Gastrocnemius medialis (tissue), 4 donors: ENCODE measurements around the gene PRKCE.
"Not testable (repeated sequence)": the region's sequence is repeated elsewhere in the genome, so short reads cannot be mapped to it uniquely, and the experiment has no call there.

ENCODE experiments used
- CTCF ChIP-seq, 5 experiments: fragments of 450-650 bp in 3 of 5; fragments of 200-600 bp in 2 of 5; sonication (generic) in 2 of 5; IDR thresholded peaks in 4 of 5; conservative IDR thresholded peaks in 1 of 5; 1 replicate in 4 of 5; 2 replicates in 1 of 5; pipeline ENCODE4 v1.5.1; 2016 to 2019; ENCODE audit warnings: antibody characterized with exemption in 5 of 5, mild to moderate bottlenecking in 3 of 5, moderate library complexity in 3 of 5
- POLR2A ChIP-seq, 2 donors: fragments of 450-650 bp; IDR thresholded peaks; one replicate each; pipeline ENCODE4 v1.6.1; 2017; ENCODE audit warnings: antibody characterized with exemption in 2 of 2, mild to moderate bottlenecking in 2 of 2, moderate library complexity in 2 of 2

- not testable (repeated sequence) for TF ChIP-seq CTCF (IDR thresholded peaks at IDR 0.05 in 4 of 5, conservative IDR thresholded peaks at IDR 0.05 in 1 of 5); POLR2A (IDR thresholded peaks at IDR 0.05)
Measured at GRCh38 chr2:46203636-46204035, 552.2 kb downstream of the PRKCE start.
